Pulmonary artery endothelial cell (primary cell): ENCODE measurements around the gene MRPL42. TPM values are rescaled to one million over a fixed set of nuclear protein-coding genes. Genes with fewer than 3 reads are reported as not detected.
"Not testable (repeated sequence)": the region's sequence is repeated elsewhere in the genome, so short reads cannot be mapped to it uniquely, and the experiment has no call there.

Experiments
- DNase-seq: peaks from one replicate; pipeline ENCODE4 v3.0.0-alpha.2; 2011; ENCODE audit warnings: low read depth, low spot score
- total RNA-seq: library from RNA; depleted of rRNA; stranded (reverse); fragments of >200 nt; gene quantifications from 2 replicates; pipeline ENCODE4 v1.2.3, GENCODE V29; 2014

Gene MRPL42
- total RNA-seq, 1 donor from 2014 or later, result 97.5 TPM

GRCh38 chr12:93541578-93542225 is 74.4 kb downstream of the MRPL42 start:
- no peak for DNase-seq

- no peak for DNase-seq
Observed at GRCh38 chr12:93547778-93548177, 80.5 kb downstream of the MRPL42 start.

- no peak for DNase-seq
Observed at GRCh38 chr12:93549174-93549573, 81.9 kb downstream of the MRPL42 start.

GRCh38 chr12:93550748-93551611 is 83.7 kb downstream of the MRPL42 start:
- no peak for DNase-seq

- no peak for DNase-seq
Observed at GRCh38 chr12:93552427-93552826, 85.1 kb downstream of the MRPL42 start.

- DNase-seq, result not testable (repeated sequence)
Observed at GRCh38 chr12:93557879-93558278, 90.6 kb downstream of the MRPL42 start.

GRCh38 chr12:93558685-93559084 is 91.4 kb downstream of the MRPL42 start:
- not testable (repeated sequence) for DNase-seq

- no peak for DNase-seq
Observed at GRCh38 chr12:93563807-93564538, 96.7 kb downstream of the MRPL42 start.

GRCh38 chr12:93565760-93566159 is 98.4 kb downstream of the MRPL42 start:
- no peak for DNase-seq

Other genes starting within 250 kb of the MRPL42 start
- 137 and 149 TPM in 2 replicates for gene NUDT4, start 89.6 kb upstream of the MRPL42 start, total RNA-seq
- 213 and 219 TPM in 2 replicates for gene UBE2N, start 25.6 kb upstream of the MRPL42 start, total RNA-seq
- 3.3 and 3.8 TPM in 2 replicates for gene SOCS2, start 105.2 kb downstream of the MRPL42 start, total RNA-seq
- 10.2 and 14.7 TPM in 2 replicates for gene CRADD, start 209.9 kb downstream of the MRPL42 start, total RNA-seq